ENCODE results near the gene FRMD4A.
"Not testable (repeated sequence)": the region's sequence is repeated elsewhere in the genome, so short reads cannot be mapped to it uniquely, and the experiment has no call there.

Gene FRMD4A

DNA sequence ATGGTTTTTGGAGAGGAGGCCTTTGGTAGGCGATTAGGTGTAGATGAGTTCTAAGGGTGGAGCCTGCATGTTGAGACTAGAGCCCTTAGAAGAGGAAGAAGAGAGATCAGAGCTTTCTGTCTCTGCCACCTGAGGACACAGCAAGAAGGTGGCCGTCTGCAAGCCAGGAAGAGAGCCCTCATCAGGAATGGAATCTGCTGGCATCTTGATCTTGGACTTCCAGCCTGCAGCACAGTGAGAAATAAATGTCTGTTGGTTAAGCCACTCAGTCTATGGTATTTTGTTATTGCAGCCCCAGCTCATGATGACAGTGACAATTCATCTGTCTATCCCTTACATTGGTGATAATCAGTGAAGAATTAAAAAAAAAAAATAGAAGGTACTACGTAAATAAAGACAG, 408.8 kb downstream of the FRMD4A start:
- no peak for DNase-seq (ENCODE audit: low read depth in 1 of 2, low spot score in 1 of 2)
- no peak overlapping the region for H3K27ac ChIP-seq (replicated peaks)

DNA sequence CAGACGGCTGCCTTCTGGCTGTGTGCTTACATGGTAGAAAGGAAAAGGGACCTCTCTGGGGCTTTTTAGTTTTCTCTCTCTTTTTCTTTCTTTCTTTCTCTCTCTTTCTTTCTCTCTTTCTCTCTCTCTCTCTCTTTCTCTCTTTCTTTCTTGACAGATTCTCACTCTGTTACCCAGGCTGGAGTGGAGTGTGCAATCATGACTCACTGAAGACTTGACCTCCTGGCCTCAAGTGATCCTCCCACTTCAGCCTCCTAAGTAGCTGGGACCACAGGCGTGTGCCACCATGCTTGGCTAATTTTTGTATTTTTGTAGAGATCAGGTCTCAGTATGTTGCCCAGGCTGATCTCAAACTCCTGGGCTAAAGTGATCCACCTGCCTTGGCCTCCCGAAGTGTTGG, 409.6 kb downstream of the FRMD4A start:
- H3K27me3 ChIP-seq (ENCODE audit: insufficient read depth, poor library complexity, severe bottlenecking): not testable (repeated sequence)

More for the DNA sequence above, 408.8 kb downstream of the FRMD4A start:
- no peak for TF ChIP-seq POLR2AphosphoS5 (IDR thresholded peaks at IDR 0.05; ENCODE audit: low read depth)
- TF ChIP-seq REST (IDR thresholded peaks at IDR 0.05; ENCODE audit: insufficient replicate concordance, low read depth): no peak
- TF ChIP-seq GABPA (IDR thresholded peaks at IDR 0.05; ENCODE audit: low read depth): no peak
- no peak for TF ChIP-seq SPI1 (IDR thresholded peaks at IDR 0.05; ENCODE audit: borderline replicate concordance, low read depth)
- TF ChIP-seq CTCF (IDR thresholded peaks at IDR 0.05; ENCODE audit: insufficient read depth, low read length): no peak
- H3K27me3 ChIP-seq (ENCODE audit: insufficient read depth, poor library complexity, severe bottlenecking): no peaks in the 10 kb centered on the region
- H3K4me3 ChIP-seq (replicated peaks; ENCODE audit: insufficient read depth, low read length): no peak overlapping the region

DNA sequence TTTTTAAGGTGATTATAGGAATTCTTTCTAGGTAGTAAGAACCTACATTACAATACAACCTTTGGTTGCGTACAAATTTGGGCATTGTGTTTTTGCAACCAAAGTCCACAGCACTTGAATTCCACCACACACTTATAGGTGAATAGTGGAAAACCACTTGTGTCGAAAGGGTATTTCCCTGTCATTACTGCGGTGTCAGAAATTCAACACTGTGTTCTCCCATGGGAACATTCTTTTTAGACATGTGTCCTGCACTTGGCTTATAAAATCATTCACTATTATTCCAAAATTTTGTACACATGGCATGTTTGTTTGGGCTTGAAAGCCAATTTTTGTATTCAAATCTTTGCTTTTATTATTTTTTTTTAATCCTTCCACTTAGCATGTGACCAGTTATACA, 410.3 kb downstream of the FRMD4A start:
- no peak for TF ChIP-seq CTCF (IDR thresholded peaks at IDR 0.05; ENCODE audit: insufficient read depth, low read length)
- no peak for TF ChIP-seq SPI1 (IDR thresholded peaks at IDR 0.05; ENCODE audit: borderline replicate concordance, low read depth)
- no peak for TF ChIP-seq GABPA (IDR thresholded peaks at IDR 0.05; ENCODE audit: low read depth)
- TF ChIP-seq REST (IDR thresholded peaks at IDR 0.05; ENCODE audit: insufficient replicate concordance, low read depth): no peak
- no peak for TF ChIP-seq POLR2AphosphoS5 (IDR thresholded peaks at IDR 0.05; ENCODE audit: low read depth)
- Histone ChIP-seq H3K4me3 (replicated peaks; ENCODE audit: insufficient read depth, low read length) (no peak overlapping the region), H3K27me3 (ENCODE audit: insufficient read depth, poor library complexity, severe bottlenecking) (no peaks in the 10 kb centered on the region), H3K27ac (replicated peaks) (no peak overlapping the region)
- DNase-seq (ENCODE audit: low read depth in 1 of 2, low spot score in 1 of 2): no peak

More for the DNA sequence above, 409.6 kb downstream of the FRMD4A start:
- not testable (repeated sequence) for H3K27ac ChIP-seq (replicated peaks); DNase-seq (ENCODE audit: low read depth in 1 of 2, low spot score in 1 of 2); H3K4me3 ChIP-seq (replicated peaks; ENCODE audit: insufficient read depth, low read length)

DNA sequence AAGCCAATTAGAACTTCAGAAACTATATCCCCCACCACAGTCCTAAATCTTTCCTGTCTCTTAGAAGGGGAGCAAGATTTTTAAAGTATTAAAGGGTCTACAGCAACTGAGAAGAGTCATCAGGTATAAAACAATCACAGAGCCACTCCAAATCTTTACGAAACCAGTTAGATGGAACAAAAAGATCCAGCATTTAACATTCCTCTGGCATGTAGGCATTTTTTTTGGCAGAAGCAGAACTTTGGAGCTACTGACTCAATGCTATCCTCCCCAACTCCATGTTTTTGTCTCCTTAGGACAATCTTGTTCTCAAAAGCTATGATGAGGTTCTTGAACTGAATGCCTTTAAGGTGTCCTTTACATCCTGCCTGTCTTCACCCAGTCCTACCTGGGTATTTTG, 410.7 kb downstream of the FRMD4A start:
- Histone ChIP-seq H3K27me3 (ENCODE audit: insufficient read depth, poor library complexity, severe bottlenecking) (no peaks in the 10 kb centered on the region), H3K27ac (replicated peaks) (no peak overlapping the region), H3K4me3 (replicated peaks; ENCODE audit: insufficient read depth, low read length) (no peak overlapping the region)
- no peak for TF ChIP-seq GABPA (IDR thresholded peaks at IDR 0.05; ENCODE audit: low read depth)
- no peak for TF ChIP-seq SPI1 (IDR thresholded peaks at IDR 0.05; ENCODE audit: borderline replicate concordance, low read depth)
- no peak for TF ChIP-seq REST (IDR thresholded peaks at IDR 0.05; ENCODE audit: insufficient replicate concordance, low read depth)
- TF ChIP-seq POLR2AphosphoS5 (IDR thresholded peaks at IDR 0.05; ENCODE audit: low read depth): no peak
- no peak for TF ChIP-seq CTCF (IDR thresholded peaks at IDR 0.05; ENCODE audit: insufficient read depth, low read length)
- no peak for DNase-seq (ENCODE audit: low read depth in 1 of 2, low spot score in 1 of 2)

Data from HL-60 (cell line).